Measurements from ENCODE around the gene CHRM5. TPM values are rescaled to one million over a fixed set of nuclear protein-coding genes. Genes with fewer than 3 reads are reported as not detected.
"Not testable (repeated sequence)": the region's sequence is repeated elsewhere in the genome, so short reads cannot be mapped to it uniquely, and the experiment has no call there.

The CHRM5 gene
- total RNA-seq, 1 experiment from 2014 or later = not detected

DNA sequence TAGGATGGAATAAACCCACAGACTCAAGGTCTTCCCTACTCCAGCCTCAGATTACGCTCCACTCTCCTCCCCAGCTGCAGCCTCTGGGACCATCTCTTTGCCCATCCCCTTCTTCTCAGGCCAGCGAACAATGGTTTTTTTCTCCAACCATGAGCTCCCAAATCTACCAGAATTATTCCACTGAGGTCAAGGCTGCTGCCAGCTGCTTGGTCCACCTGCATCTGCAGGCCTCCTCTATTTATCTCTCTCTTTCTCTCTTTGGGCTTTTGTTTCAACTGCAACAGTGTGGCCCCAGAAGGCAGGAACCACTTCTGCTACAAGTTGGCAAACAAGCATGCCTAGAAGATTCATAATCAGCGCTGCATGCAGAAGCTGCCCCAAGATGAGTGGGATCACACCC, 19.1 kb downstream of the CHRM5 start:
- Histone ChIP-seq H3K9me2 (ENCODE audit: insufficient read depth) (no peaks in the 10 kb centered on the region), H3K27me3 (ENCODE audit: insufficient read depth, low read depth) (no peaks in the 10 kb centered on the region), H3K4me2 (no peak overlapping the region), H3K36me3 (ENCODE audit: low read depth) (no peaks in the 10 kb centered on the region), H3K79me2 (ENCODE audit: low read depth) (no peaks in the 10 kb centered on the region), H3K4me1 (replicated peaks; ENCODE audit: insufficient read depth) (no peaks in the 10 kb centered on the region; the same call in 1 of the 2 replicates), H3K27ac (no peak overlapping the region), H4K20me1 (ENCODE audit: insufficient read depth) (no peaks in the 10 kb centered on the region), H2AFZ (no peak overlapping the region), H3F3A (ENCODE audit: insufficient read depth, low read depth) (no peaks in the 10 kb centered on the region), H3K4me3 (no peak overlapping the region), H3K9me3 (ENCODE audit: insufficient read depth, low read depth) (no peaks in the 10 kb centered on the region)
- ChIA-PET CTCF (no interaction called here), POLR2A (ENCODE audit: unreplicated experiment) (no interaction called here)
- TF ChIP-seq EZH2 (IDR thresholded peaks at IDR 0.05; ENCODE audit: low read depth) = no peak
- TF ChIP-seq, protein P1, sequence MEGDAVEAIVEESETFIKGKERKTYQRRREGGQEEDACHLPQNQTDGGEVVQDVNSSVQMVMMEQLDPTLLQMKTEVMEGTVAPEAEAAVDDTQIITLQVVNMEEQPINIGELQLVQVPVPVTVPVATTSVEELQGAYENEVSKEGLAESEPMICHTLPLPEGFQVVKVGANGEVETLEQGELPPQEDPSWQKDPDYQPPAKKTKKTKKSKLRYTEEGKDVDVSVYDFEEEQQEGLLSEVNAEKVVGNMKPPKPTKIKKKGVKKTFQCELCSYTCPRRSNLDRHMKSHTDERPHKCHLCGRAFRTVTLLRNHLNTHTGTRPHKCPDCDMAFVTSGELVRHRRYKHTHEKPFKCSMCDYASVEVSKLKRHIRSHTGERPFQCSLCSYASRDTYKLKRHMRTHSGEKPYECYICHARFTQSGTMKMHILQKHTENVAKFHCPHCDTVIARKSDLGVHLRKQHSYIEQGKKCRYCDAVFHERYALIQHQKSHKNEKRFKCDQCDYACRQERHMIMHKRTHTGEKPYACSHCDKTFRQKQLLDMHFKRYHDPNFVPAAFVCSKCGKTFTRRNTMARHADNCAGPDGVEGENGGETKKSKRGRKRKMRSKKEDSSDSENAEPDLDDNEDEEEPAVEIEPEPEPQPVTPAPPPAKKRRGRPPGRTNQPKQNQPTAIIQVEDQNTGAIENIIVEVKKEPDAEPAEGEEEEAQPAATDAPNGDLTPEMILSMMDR (conservative IDR thresholded peaks at IDR 0.05) = no peak
- intact Hi-C loops (cut with micrococcal nuclease; ENCODE audit: unreplicated experiment) = no loop called here
- no peak for DNase-seq
- no TSS peak for BruUV-seq (replicated peaks)

- Histone ChIP-seq H3K27me3 (ENCODE audit: insufficient read depth, low read depth) (no peaks in the 10 kb centered on the region), H3K9me3 (ENCODE audit: insufficient read depth, low read depth) (no peaks in the 10 kb centered on the region), H3K9me2 (ENCODE audit: insufficient read depth) (no peaks in the 10 kb centered on the region), H3K27ac (no peak overlapping the region), H3K4me3 (no peak overlapping the region), H4K20me1 (ENCODE audit: insufficient read depth) (no peaks in the 10 kb centered on the region), H3K4me2 (no peak overlapping the region), H2AFZ (no peak overlapping the region), H3K79me2 (ENCODE audit: low read depth) (no peaks in the 10 kb centered on the region), H3K4me1 (replicated peaks; ENCODE audit: insufficient read depth) (no peaks in the 10 kb centered on the region; the same call in 1 of the 2 replicates), H3F3A (ENCODE audit: insufficient read depth, low read depth) (no peaks in the 10 kb centered on the region), H3K36me3 (ENCODE audit: low read depth) (no peaks in the 10 kb centered on the region)
- ChIA-PET POLR2A (ENCODE audit: unreplicated experiment) (no interaction called here), CTCF (no interaction called here)
- intact Hi-C loops (cut with micrococcal nuclease; ENCODE audit: unreplicated experiment) = no loop called here
- no TSS peak for BruUV-seq (replicated peaks)
- no peak for DNase-seq
- TF ChIP-seq, protein P1 (conservative IDR thresholded peaks at IDR 0.05) = no peak
- TF ChIP-seq EZH2 (IDR thresholded peaks at IDR 0.05; ENCODE audit: low read depth) = no peak
Measured at GRCh38 chr15:33988384-33988783, 20.1 kb downstream of the CHRM5 start.

- H3K27me3 ChIP-seq (ENCODE audit: insufficient read depth, low read depth) = no peaks in the 10 kb centered on the region
- no TSS peak for BruUV-seq (replicated peaks)
- H3K4me2 ChIP-seq = no peak overlapping the region
- H3K36me3 ChIP-seq (ENCODE audit: low read depth) = no peaks in the 10 kb centered on the region
- no peaks in the 10 kb centered on the region for H3K9me2 ChIP-seq (ENCODE audit: insufficient read depth)
- no peaks in the 10 kb centered on the region for H3K9me3 ChIP-seq (ENCODE audit: insufficient read depth, low read depth)
- ChIA-PET CTCF (interaction anchor here (1.0 kb wide), 1 partner anchor 18 kb away, joined by 3 read pairs; no protein-coding TSS in a partner anchor), POLR2A (ENCODE audit: unreplicated experiment) (no interaction called here)
- H3K79me2 ChIP-seq (ENCODE audit: low read depth) = no peaks in the 10 kb centered on the region
- no peak overlapping the region for H3K27ac ChIP-seq
- intact Hi-C loops (cut with micrococcal nuclease; ENCODE audit: unreplicated experiment) = loop anchor here (1.0 kb wide), 1 partner anchor 259 kb away; no protein-coding TSS in a partner anchor
- H3K4me3 ChIP-seq = no peak overlapping the region
- H3K4me1 ChIP-seq (replicated peaks; ENCODE audit: insufficient read depth) = no peaks in the 10 kb centered on the region
- no peaks in the 10 kb centered on the region for H4K20me1 ChIP-seq (ENCODE audit: insufficient read depth)
- no peak for TF ChIP-seq EZH2 (IDR thresholded peaks at IDR 0.05; ENCODE audit: low read depth)
- TF ChIP-seq, protein P1 (conservative IDR thresholded peaks at IDR 0.05) = peak; percentile 61
- no peaks in the 10 kb centered on the region for H3F3A ChIP-seq (ENCODE audit: insufficient read depth, low read depth)
- peak in 1 of 2 experiments; percentile 14 for DNase-seq
- H2AFZ ChIP-seq = no peak overlapping the region
Measured at GRCh38 chr15:33994005-33994615, 25.8 kb downstream of the CHRM5 start.

DNA sequence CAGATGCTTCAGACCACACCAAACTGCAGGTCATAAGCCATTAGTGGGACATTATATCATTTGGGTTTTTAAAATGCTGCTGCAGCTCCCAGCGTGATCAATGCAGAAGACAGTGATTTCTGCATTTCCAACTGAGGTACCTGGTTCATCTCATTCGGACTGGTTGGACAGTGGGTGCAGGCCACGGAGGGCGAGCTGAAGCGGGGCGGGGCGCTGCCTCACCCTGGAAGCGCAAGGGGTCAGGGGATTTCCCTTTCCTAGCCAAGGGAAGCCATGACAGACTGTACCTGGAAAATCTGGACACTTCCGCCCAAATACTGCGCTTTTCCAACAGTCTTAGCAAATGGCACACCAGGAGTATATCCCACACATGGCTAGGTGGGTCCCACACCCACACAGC, 27.4 kb downstream of the CHRM5 start:
- H3K4me1 ChIP-seq (replicated peaks; ENCODE audit: insufficient read depth); H3F3A ChIP-seq (ENCODE audit: insufficient read depth, low read depth); BruUV-seq (replicated peaks); H3K9me3 ChIP-seq (ENCODE audit: insufficient read depth, low read depth); H3K36me3 ChIP-seq (ENCODE audit: low read depth); H3K4me3 ChIP-seq; POLR2A ChIA-PET (ENCODE audit: unreplicated experiment); intact Hi-C loops (cut with micrococcal nuclease; ENCODE audit: unreplicated experiment); H3K27me3 ChIP-seq (ENCODE audit: insufficient read depth, low read depth); DNase-seq; H3K27ac ChIP-seq; H4K20me1 ChIP-seq (ENCODE audit: insufficient read depth); H2AFZ ChIP-seq; H3K4me2 ChIP-seq; H3K9me2 ChIP-seq (ENCODE audit: insufficient read depth); H3K79me2 ChIP-seq (ENCODE audit: low read depth): not testable (repeated sequence)
- CTCF ChIA-PET = interaction anchor here (0.6 kb wide), 1 partner anchor 26 kb away, joined by 6 read pairs; no protein-coding TSS in a partner anchor

Data from PC-9 (cell line).